Measurements from ENCODE around the gene DNMBP.

DNA sequence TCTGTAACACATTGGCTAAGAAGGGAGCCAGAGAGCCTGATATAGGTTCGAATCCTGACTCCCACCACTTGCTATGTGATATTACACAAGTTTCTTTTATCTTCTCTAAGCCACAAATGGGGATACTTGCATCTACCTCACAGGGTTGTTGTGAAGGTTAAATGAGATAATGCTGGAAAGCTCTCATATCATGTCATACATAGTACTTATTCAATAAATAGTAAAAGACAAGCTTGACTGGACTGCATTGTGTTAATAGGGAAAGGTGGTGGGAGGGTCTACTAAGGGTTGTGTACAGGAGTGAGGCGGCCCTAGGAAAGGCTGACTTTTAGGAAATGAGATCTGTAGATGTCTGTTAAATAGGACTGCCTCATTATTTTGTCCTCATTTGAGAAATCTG lies 35.8 kb upstream of the DNMBP start:
- TF ChIP-seq POLR2A (IDR thresholded peaks at IDR 0.05): no peak
- TF ChIP-seq, protein P1, sequence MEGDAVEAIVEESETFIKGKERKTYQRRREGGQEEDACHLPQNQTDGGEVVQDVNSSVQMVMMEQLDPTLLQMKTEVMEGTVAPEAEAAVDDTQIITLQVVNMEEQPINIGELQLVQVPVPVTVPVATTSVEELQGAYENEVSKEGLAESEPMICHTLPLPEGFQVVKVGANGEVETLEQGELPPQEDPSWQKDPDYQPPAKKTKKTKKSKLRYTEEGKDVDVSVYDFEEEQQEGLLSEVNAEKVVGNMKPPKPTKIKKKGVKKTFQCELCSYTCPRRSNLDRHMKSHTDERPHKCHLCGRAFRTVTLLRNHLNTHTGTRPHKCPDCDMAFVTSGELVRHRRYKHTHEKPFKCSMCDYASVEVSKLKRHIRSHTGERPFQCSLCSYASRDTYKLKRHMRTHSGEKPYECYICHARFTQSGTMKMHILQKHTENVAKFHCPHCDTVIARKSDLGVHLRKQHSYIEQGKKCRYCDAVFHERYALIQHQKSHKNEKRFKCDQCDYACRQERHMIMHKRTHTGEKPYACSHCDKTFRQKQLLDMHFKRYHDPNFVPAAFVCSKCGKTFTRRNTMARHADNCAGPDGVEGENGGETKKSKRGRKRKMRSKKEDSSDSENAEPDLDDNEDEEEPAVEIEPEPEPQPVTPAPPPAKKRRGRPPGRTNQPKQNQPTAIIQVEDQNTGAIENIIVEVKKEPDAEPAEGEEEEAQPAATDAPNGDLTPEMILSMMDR (IDR thresholded peaks at IDR 0.05): no peak
- no peak for TF ChIP-seq POLR2AphosphoS5 (IDR thresholded peaks at IDR 0.05)
- no peak for TF ChIP-seq EP300 (IDR thresholded peaks at IDR 0.05)

Data from sigmoid colon (tissue), 4 donors.